Measurements from ENCODE around the gene TMCC2.

- TF ChIP-seq, protein P1, sequence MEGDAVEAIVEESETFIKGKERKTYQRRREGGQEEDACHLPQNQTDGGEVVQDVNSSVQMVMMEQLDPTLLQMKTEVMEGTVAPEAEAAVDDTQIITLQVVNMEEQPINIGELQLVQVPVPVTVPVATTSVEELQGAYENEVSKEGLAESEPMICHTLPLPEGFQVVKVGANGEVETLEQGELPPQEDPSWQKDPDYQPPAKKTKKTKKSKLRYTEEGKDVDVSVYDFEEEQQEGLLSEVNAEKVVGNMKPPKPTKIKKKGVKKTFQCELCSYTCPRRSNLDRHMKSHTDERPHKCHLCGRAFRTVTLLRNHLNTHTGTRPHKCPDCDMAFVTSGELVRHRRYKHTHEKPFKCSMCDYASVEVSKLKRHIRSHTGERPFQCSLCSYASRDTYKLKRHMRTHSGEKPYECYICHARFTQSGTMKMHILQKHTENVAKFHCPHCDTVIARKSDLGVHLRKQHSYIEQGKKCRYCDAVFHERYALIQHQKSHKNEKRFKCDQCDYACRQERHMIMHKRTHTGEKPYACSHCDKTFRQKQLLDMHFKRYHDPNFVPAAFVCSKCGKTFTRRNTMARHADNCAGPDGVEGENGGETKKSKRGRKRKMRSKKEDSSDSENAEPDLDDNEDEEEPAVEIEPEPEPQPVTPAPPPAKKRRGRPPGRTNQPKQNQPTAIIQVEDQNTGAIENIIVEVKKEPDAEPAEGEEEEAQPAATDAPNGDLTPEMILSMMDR (IDR thresholded peaks at IDR 0.05): no peak
- no peak for TF ChIP-seq EZH2 (IDR thresholded peaks at IDR 0.05; ENCODE audit: borderline replicate concordance, insufficient read depth, low read depth, low read length, poor library complexity, severe bottlenecking)
Measured at GRCh38 chr1:205236951-205237475, 9.3 kb downstream of the TMCC2 start.
